ENCODE data around the gene RASAL3. TPM values are rescaled to one million over a fixed set of nuclear protein-coding genes. Genes with fewer than 3 reads are reported as not detected.

RASAL3 gene
- total RNA-seq, 1 donor from 2014 or later = 4.4 TPM

- TF ChIP-seq, protein P1, sequence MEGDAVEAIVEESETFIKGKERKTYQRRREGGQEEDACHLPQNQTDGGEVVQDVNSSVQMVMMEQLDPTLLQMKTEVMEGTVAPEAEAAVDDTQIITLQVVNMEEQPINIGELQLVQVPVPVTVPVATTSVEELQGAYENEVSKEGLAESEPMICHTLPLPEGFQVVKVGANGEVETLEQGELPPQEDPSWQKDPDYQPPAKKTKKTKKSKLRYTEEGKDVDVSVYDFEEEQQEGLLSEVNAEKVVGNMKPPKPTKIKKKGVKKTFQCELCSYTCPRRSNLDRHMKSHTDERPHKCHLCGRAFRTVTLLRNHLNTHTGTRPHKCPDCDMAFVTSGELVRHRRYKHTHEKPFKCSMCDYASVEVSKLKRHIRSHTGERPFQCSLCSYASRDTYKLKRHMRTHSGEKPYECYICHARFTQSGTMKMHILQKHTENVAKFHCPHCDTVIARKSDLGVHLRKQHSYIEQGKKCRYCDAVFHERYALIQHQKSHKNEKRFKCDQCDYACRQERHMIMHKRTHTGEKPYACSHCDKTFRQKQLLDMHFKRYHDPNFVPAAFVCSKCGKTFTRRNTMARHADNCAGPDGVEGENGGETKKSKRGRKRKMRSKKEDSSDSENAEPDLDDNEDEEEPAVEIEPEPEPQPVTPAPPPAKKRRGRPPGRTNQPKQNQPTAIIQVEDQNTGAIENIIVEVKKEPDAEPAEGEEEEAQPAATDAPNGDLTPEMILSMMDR (IDR thresholded peaks at IDR 0.05) = no peak
- H3K9me3 ChIP-seq = no peaks in the 10 kb centered on the region
- no peaks in the 10 kb centered on the region for H3K27me3 ChIP-seq
- DNase-seq (ENCODE audit: low spot score in 2 of 2) = no peak
- H3K27ac ChIP-seq = peak overlapping the region; percentile 70 to 78
- intact Hi-C loops (cut with DNase I) = loop anchor here (5.0 kb wide), 3 partner anchors 174 to 329 kb away; partner anchors contain the start of gene SYDE1
- H3K4me1 ChIP-seq = peaks cover 18 to 38% of the 10 kb centered on the region in 2 donors
- no peak overlapping the region for H3K4me3 ChIP-seq
- no peaks in the 10 kb centered on the region for H3K36me3 ChIP-seq
Observed at GRCh38 chr19:15436826-15437110, 27.6 kb downstream of the RASAL3 start.

GRCh38 chr19:15436012-15436825 is 28.1 kb downstream of the RASAL3 start:
- DNase-seq (ENCODE audit: low spot score in 2 of 2) = no peak
- TF ChIP-seq, protein P1 (IDR thresholded peaks at IDR 0.05) = no peak
- intact Hi-C loops (cut with DNase I) = loop anchor here (5.0 kb wide), 3 partner anchors 174 to 329 kb away; partner anchors contain the start of gene SYDE1
- no peaks in the 10 kb centered on the region for H3K27me3 ChIP-seq
- peak overlapping the region; percentile 70 to 78 for H3K27ac ChIP-seq
- H3K9me3 ChIP-seq = no peaks in the 10 kb centered on the region
- H3K4me3 ChIP-seq = no peak overlapping the region
- H3K4me1 ChIP-seq = peaks cover 22 to 43% of the 10 kb centered on the region in 2 donors
- H3K36me3 ChIP-seq = no peaks in the 10 kb centered on the region

DNA sequence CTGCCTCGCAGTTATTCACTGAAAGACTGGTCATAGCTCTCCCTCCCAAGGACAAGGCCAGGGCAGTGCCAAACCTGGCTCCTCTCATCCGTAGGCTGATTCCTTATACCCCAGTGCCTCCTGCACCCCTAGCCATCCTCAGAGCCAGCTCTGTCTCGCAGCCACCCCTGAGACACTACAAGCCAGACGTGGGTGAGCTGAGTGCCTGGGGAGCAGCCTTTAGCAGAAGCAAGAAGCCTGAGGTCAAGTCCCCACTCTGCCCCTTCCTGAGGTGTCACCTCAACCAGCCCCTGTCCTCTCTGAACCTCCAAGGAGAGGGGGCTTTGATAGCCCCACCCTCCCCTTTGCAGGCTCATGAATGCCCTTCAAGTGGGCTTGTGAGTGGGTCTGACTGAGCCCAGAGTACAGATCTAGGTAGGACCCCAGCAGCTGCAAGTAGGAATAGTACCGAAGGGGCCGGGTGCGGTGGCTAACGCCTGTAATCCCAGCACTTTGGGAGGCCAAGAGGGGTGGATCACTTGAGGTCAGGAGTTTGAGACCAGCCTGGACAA is 30.8 kb downstream of the RASAL3 start:
- Histone ChIP-seq H3K9me3 (no peaks in the 10 kb centered on the region), H3K4me3 (peak overlapping the region; percentile 92 to 95), H3K27ac (peak overlapping the region; percentile 89 to 94), H3K36me3 (peaks cover 7 to 8% of the 10 kb centered on the region in 2 donors), H3K27me3 (no peaks in the 10 kb centered on the region), H3K4me1 (peaks cover 20 to 44% of the 10 kb centered on the region in 2 donors)
- TF ChIP-seq, protein P1 (IDR thresholded peaks at IDR 0.05) = no peak
- intact Hi-C loops (cut with DNase I) = loop anchor here (1.0 to 5.0 kb wide), 3 partner anchors 17 to 236 kb away; partner anchors contain the start of gene AKAP8
- DNase-seq (ENCODE audit: low spot score in 2 of 2) = no peak

DNA sequence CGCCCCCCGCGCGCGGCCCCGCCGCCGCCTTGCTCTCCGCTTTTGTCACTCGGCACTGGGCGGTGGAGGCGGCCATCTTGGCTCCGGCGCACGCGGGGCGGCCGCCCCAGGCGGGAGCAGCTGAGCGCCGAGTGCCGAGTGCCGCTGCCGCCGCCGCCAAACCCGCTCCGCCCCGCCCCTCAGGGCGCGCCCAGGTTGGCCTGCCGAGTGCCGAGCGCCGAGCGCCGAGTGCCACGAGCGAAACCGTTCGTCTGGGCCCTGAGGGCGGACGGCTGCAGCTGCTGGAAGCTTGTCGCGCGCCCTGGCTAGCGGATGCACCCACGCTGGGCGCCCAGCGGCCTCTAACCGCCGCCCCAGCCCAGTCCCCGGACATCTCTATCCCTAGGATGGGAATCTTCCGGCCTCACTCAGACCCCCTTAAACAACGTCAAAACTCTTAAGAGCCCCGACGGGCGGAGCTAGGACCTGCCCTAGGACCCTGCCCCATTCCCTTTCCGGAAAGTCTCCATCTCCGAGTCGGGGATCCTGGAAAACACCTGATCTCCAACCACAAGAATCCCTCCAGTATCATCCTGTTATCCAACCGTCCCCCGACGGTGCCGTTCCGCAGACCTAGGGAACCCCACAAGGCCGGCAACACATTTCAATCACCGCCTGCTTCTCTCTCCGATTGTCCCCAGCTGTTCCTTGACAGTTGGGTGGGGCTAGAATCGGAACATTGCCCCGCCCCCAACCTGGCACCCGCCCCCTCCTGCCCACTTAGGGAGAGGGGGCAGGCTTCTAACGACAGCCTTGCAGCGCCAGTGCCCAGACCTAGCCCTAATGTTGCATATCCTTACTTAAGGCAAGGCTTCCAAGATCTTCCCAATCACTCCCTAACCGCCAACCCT is 31.5 kb downstream of the RASAL3 start:
- intact Hi-C loops (cut with DNase I) = loop anchor here (1.0 to 5.0 kb wide), 4 partner anchors 14 to 236 kb away; partner anchors contain the start of gene AKAP8
- H3K27ac ChIP-seq = peak overlapping the region; percentile 89 to 94
- peaks cover 13 to 37% of the 10 kb centered on the region in 2 donors for H3K4me1 ChIP-seq
- H3K4me3 ChIP-seq = peak overlapping the region; percentile 92 to 95
- H3K36me3 ChIP-seq = peaks cover 10 to 15% of the 10 kb centered on the region in 2 donors
- TF ChIP-seq, protein P1 (IDR thresholded peaks at IDR 0.05) = no peak
- peak; percentile 33 to 93 for DNase-seq (ENCODE audit: low spot score in 2 of 2)
- H3K27me3 ChIP-seq = no peaks in the 10 kb centered on the region
- H3K9me3 ChIP-seq = no peaks in the 10 kb centered on the region

GRCh38 chr19:15432018-15432494 is 32.3 kb downstream of the RASAL3 start:
- intact Hi-C loops (cut with DNase I) = loop anchor here (1.0 to 5.0 kb wide), 3 partner anchors 13 to 235 kb away; no protein-coding TSS in a partner anchor
- no peaks in the 10 kb centered on the region for H3K9me3 ChIP-seq
- peak overlapping the region; percentile 58 to 65 for H3K27ac ChIP-seq
- TF ChIP-seq, protein P1 (IDR thresholded peaks at IDR 0.05) = no peak
- no peaks in the 10 kb centered on the region for H3K27me3 ChIP-seq
- peaks cover 17 to 23% of the 10 kb centered on the region in 2 donors for H3K36me3 ChIP-seq
- H3K4me3 ChIP-seq = peak overlapping the region; percentile 83 to 95
- peaks cover 8 to 29% of the 10 kb centered on the region in 2 donors for H3K4me1 ChIP-seq
- no peak for DNase-seq (ENCODE audit: low spot score in 2 of 2)
